Osteoblast (primary cell): ENCODE measurements around the gene MACF1. TPM values are rescaled to one million over a fixed set of nuclear protein-coding genes. Genes with fewer than 3 reads are reported as not detected.
A peak's percentile ranks its signal among the peaks of the same experiment; 100 is the strongest.

Experiments
- DNase-seq: peaks from one replicate; pipeline ENCODE4 v3.0.0; 2011; ENCODE audit warnings: low spot score, mixed read lengths; ENCODE audit not compliant: insufficient read length; ENCODE audit errors: missing footprints
- H2AFZ ChIP-seq: 2 replicates; pipeline ENCODE4 v1.6.0; 2011; ENCODE audit warnings: mild to moderate bottlenecking, low read length
- H3K27ac ChIP-seq: 2 replicates; pipeline ENCODE4 v1.5.1; 2011; ENCODE audit warnings: mild to moderate bottlenecking, low read depth, low read length, moderate library complexity
- H3K27me3 ChIP-seq: 2 replicates; pipeline ENCODE4 v1.6.0; 2012; ENCODE audit warnings: mild to moderate bottlenecking, control low read depth, inconsistent platforms, low read length, moderate library complexity; ENCODE audit not compliant: insufficient read depth
- H3K36me3 ChIP-seq: 2 replicates; pipeline ENCODE4 v1.5.1; 2011; ENCODE audit warnings: mild to moderate bottlenecking, low read length, control low read depth, moderate library complexity; ENCODE audit not compliant: insufficient read depth
- H3K4me1 ChIP-seq: 2 replicates; pipeline ENCODE4 v1.5.1; 2011; ENCODE audit warnings: mild to moderate bottlenecking, low read length, control low read depth, moderate library complexity; ENCODE audit not compliant: insufficient read depth
- H3K4me2 ChIP-seq: 2 replicates; pipeline ENCODE4 v1.6.0; 2011; ENCODE audit warnings: mild to moderate bottlenecking, low read length; ENCODE audit not compliant: insufficient read depth
- H3K4me3 ChIP-seq: fragments of 200-600 bp; sonication (generic); 3 replicates; pipeline ENCODE4 v1.5.1; 2012; ENCODE audit warnings: mild to moderate bottlenecking, low read length, inconsistent platforms; ENCODE audit not compliant: insufficient read depth
- H3K79me2 ChIP-seq: 2 replicates; pipeline ENCODE4 v1.6.0; 2012; ENCODE audit warnings: mild to moderate bottlenecking, low read length, control low read depth, inconsistent platforms; ENCODE audit not compliant: insufficient read depth
- H3K9me3 ChIP-seq: 2 replicates; pipeline ENCODE4 v1.5.1; 2011; ENCODE audit warnings: low read depth, low read length, control low read depth
- H4K20me1 ChIP-seq: 2 replicates; pipeline ENCODE4 v1.6.0; 2012; ENCODE audit warnings: mild to moderate bottlenecking, low read length, control low read depth; ENCODE audit not compliant: insufficient read depth
- CTCF ChIP-seq: IDR thresholded peaks from 2 replicates; pipeline ENCODE4 v1.5.1; 2011; ENCODE audit warnings: mild to moderate bottlenecking, low read depth, low read length, moderate library complexity; ENCODE audit errors: extremely low read depth
- total RNA-seq: library from RNA; depleted of rRNA; stranded (reverse); fragments of >200 nt; gene quantifications from 2 replicates; pipeline ENCODE4 v1.2.3, GENCODE V29; 2012

Gene MACF1
- total RNA-seq, 1 donor: 424 TPM

GRCh38 chr1:39405358-39405757, 200.9 kb downstream of the MACF1 start:
- Histone ChIP-seq H4K20me1 (peaks cover 6% of the 10 kb centered on the region), H3K27me3 (no peaks in the 10 kb centered on the region), H3K9me3 (no peaks in the 10 kb centered on the region), H3K4me2 (no peak overlapping the region), H3K4me1 (peaks cover 35% of the 10 kb centered on the region), H3K79me2 (peaks cover 42% of the 10 kb centered on the region), H3K36me3 (no peaks in the 10 kb centered on the region), H3K27ac (no peak overlapping the region), H3K4me3 (no peak overlapping the region), H2AFZ (no peak overlapping the region)
- DNase-seq: no peak
- no peak for TF ChIP-seq CTCF

- no peak overlapping the region for H2AFZ ChIP-seq
- peak overlapping the region; percentile 84 for H3K4me2 ChIP-seq
- H3K79me2 ChIP-seq: peaks cover 44% of the 10 kb centered on the region
- no peaks in the 10 kb centered on the region for H3K9me3 ChIP-seq
- peaks cover 19% of the 10 kb centered on the region for H4K20me1 ChIP-seq
- no peak overlapping the region for H3K4me3 ChIP-seq
- H3K36me3 ChIP-seq: no peaks in the 10 kb centered on the region
- no peak for DNase-seq
- peak overlapping the region; percentile 62 for H3K27ac ChIP-seq
- peaks cover 47% of the 10 kb centered on the region for H3K4me1 ChIP-seq
- H3K27me3 ChIP-seq: no peaks in the 10 kb centered on the region
- TF ChIP-seq CTCF: no peak
Observed at GRCh38 chr1:39406533-39407450, 202.3 kb downstream of the MACF1 start.

GRCh38 chr1:39407510-39407895, 203.0 kb downstream of the MACF1 start:
- peak overlapping the region; percentile 84 for H3K4me2 ChIP-seq
- H4K20me1 ChIP-seq: peaks cover 26% of the 10 kb centered on the region
- peaks cover 55% of the 10 kb centered on the region for H3K4me1 ChIP-seq
- DNase-seq: no peak
- H3K27ac ChIP-seq: peak overlapping the region; percentile 62
- H2AFZ ChIP-seq: no peak overlapping the region
- H3K27me3 ChIP-seq: no peaks in the 10 kb centered on the region
- H3K4me3 ChIP-seq: peak overlapping the region; percentile 80
- H3K9me3 ChIP-seq: no peaks in the 10 kb centered on the region
- H3K36me3 ChIP-seq: peaks cover 5% of the 10 kb centered on the region
- no peak for TF ChIP-seq CTCF
- peaks cover 46% of the 10 kb centered on the region for H3K79me2 ChIP-seq

GRCh38 chr1:39407896-39408640, 203.6 kb downstream of the MACF1 start:
- Histone ChIP-seq H3K4me1 (peaks cover 59% of the 10 kb centered on the region), H3K4me3 (peak overlapping the region; percentile 80), H3K36me3 (peaks cover 10% of the 10 kb centered on the region), H3K27me3 (no peaks in the 10 kb centered on the region), H4K20me1 (peaks cover 32% of the 10 kb centered on the region), H3K79me2 (peaks cover 49% of the 10 kb centered on the region), H2AFZ (peak overlapping the region; percentile 39), H3K9me3 (no peaks in the 10 kb centered on the region), H3K4me2 (peak overlapping the region; percentile 84), H3K27ac (peak overlapping the region; percentile 62)
- no peak for TF ChIP-seq CTCF
- peak; percentile 79 for DNase-seq
